Cardiac fibroblast (primary cell): Measurements from ENCODE around the gene STARD9.

Source experiments
- DNase-seq, 2 donors: peaks; one replicate each; pipeline versions ENCODE4 v3.0.0 to v3.0.0-alpha.2; 2010; ENCODE audit warnings: low read depth in 2 of 2
- H3K4me3 ChIP-seq, 2 donors: replicated peaks in 1 of 2; 1 replicate in 1 of 2; 2 replicates in 1 of 2; pipeline ENCODE4 v1.5.1; 2011; ENCODE audit warnings: low read depth in 2 of 2, low read length in 2 of 2, mild to moderate bottlenecking in 2 of 2, moderate library complexity in 1 of 2
- CTCF ChIP-seq: IDR thresholded peaks from one replicate; pipeline ENCODE4 v1.5.1; 2011; ENCODE audit warnings: low read depth, mild to moderate bottlenecking, low read length, inconsistent platforms

Gene STARD9

GRCh38 chr15:42693496-42693895 lies 118.1 kb downstream of the STARD9 start:
- no peak for TF ChIP-seq CTCF
- DNase-seq, result no peak
- no peak overlapping the region for H3K4me3 ChIP-seq

- no peak overlapping the region for H3K4me3 ChIP-seq
- TF ChIP-seq CTCF, result no peak
- no peak for DNase-seq
Observed at GRCh38 chr15:42693942-42694341, 118.5 kb downstream of the STARD9 start.

- no peak overlapping the region for H3K4me3 ChIP-seq
- no peak for TF ChIP-seq CTCF
- DNase-seq, result no peak
Observed at GRCh38 chr15:42694398-42694797, 119.0 kb downstream of the STARD9 start.

- H3K4me3 ChIP-seq, result no peak overlapping the region
- no peak for TF ChIP-seq CTCF
- DNase-seq, result no peak
Observed at GRCh38 chr15:42695527-42696071, 120.2 kb downstream of the STARD9 start.

GRCh38 chr15:42696626-42697025 lies 121.2 kb downstream of the STARD9 start:
- DNase-seq, result no peak
- TF ChIP-seq CTCF, result no peak
- no peak overlapping the region for H3K4me3 ChIP-seq

- peak; percentile 79 to 84 for DNase-seq
- no peak overlapping the region for H3K4me3 ChIP-seq
- TF ChIP-seq CTCF, result peak; percentile 95
Observed at GRCh38 chr15:42704492-42704926, 129.1 kb downstream of the STARD9 start.

GRCh38 chr15:42705336-42705735 lies 129.9 kb downstream of the STARD9 start:
- no peak for DNase-seq
- H3K4me3 ChIP-seq, result no peak overlapping the region
- TF ChIP-seq CTCF, result no peak
